Right lobe of liver (tissue), 6 donors: Measurements from ENCODE around the gene RSPH10B. TPM values are rescaled to one million over a fixed set of nuclear protein-coding genes. Genes with fewer than 3 reads are reported as not detected.
"Not testable (repeated sequence)": the region's sequence is repeated elsewhere in the genome, so short reads cannot be mapped to it uniquely, and the experiment has no call there.

ENCODE experiments used
- ATAC-seq, 4 donors: fragments of 200-7000 bp; cut with Tn5 transposase; one replicate each; pipeline ENCODE4 v1.9.1; 2020; ENCODE audit warnings: mild to moderate bottlenecking in 4 of 4, moderate library complexity in 4 of 4
- DNase-seq, 3 donors: peaks; one replicate each; pipeline ENCODE4 v3.0.0-alpha.2; 2020
- H3K27ac ChIP-seq, 3 donors: fragments of 200-600 bp; one replicate each; pipeline ENCODE4 v1.8.0; 2022
- H3K27me3 ChIP-seq, 2 donors: fragments of 200-600 bp; one replicate each; pipeline ENCODE4 v1.8.0; 2022
- H3K36me3 ChIP-seq, 4 donors: fragments of 200-600 bp; sonication (generic) in 1 of 4; one replicate each; pipeline versions ENCODE4 v1.5.1 to v1.8.0; 2017 to 2022; ENCODE audit warnings: control low read depth in 1 of 4
- H3K4me1 ChIP-seq, 4 donors: fragments of 200-600 bp; sonication (generic) in 1 of 4; one replicate each; pipeline versions ENCODE4 v1.5.1 to v1.8.0; 2017 to 2022; ENCODE audit warnings: control low read depth in 1 of 4
- H3K4me3 ChIP-seq, 3 donors: fragments of 200-600 bp; one replicate each; pipeline ENCODE4 v1.8.0; 2022
- H3K9me3 ChIP-seq, 4 donors: fragments of 200-600 bp; sonication (generic) in 1 of 4; one replicate each; pipeline versions ENCODE4 v1.5.1 to v1.8.0; 2017 to 2022; ENCODE audit warnings: control low read depth in 1 of 4
- POLR2A ChIP-seq: fragments of 450-650 bp; IDR thresholded peaks from one replicate; pipeline ENCODE4 v1.6.1; 2017; ENCODE audit warnings: antibody characterized with exemption, mild to moderate bottlenecking
- WGBS: methylation state at CpG from one replicate; pipeline ENCODE4 v1.1.6; 2018; ENCODE audit warnings: low coverage, low lambda C conversion rate; ENCODE audit not compliant: insufficient coverage; ENCODE audit errors: missing lambda C conversion rate; 5-methylcytosine and 5-hydroxymethylcytosine counted together
- intact Hi-C, 2 donors: fragments of 100-400 bp; cut with DNase I; formaldehyde crosslinking; loops; one replicate each; pipeline versions ENCODE4 v1.11.2 to v1.14.1; 2022
- total RNA-seq, 6 experiments: library from RNA; depleted of rRNA in 2 of 6; stranded (reverse); fragments of >200 nt in 2 of 6; fragmentation: NEBNext Ultra II Directional in 3 of 6; extraction: Animal tissue kit (Norgen Biotek cat#: 25700) in 3 of 6; gene quantifications; one replicate each; pipeline versions ENCODE4 v1.1.0 to v1.2.4, GENCODE V29; 2016 to 2023
- TF ChIP-seq, protein P1 (sequence below), 4 donors: fragments of 200-600 bp in 3 of 4; fragments of 450-650 bp in 1 of 4; IDR thresholded peaks; one replicate each; pipeline versions ENCODE4 v1.5.1 to v1.8.0; 2016 to 2022; ENCODE audit warnings: antibody characterized with exemption in 4 of 4, mild to moderate bottlenecking in 2 of 4
- donor health status: DM: no; HTN: yes; CAD: no.
- donor health status: DM: no; HTN: no; CAD: no.
- donor health status: DM: no; HTN: no; CAD: no.
- donor health status: DM: no; HTN: yes; CAD: no.
- donor health status: DM: no; HTN: yes; CAD: no.

The RSPH10B gene
- total RNA-seq, 6 experiments from 2014 or later, result 0.19 to 0.92 (median 0.47) TPM; not detected in 3

DNA sequence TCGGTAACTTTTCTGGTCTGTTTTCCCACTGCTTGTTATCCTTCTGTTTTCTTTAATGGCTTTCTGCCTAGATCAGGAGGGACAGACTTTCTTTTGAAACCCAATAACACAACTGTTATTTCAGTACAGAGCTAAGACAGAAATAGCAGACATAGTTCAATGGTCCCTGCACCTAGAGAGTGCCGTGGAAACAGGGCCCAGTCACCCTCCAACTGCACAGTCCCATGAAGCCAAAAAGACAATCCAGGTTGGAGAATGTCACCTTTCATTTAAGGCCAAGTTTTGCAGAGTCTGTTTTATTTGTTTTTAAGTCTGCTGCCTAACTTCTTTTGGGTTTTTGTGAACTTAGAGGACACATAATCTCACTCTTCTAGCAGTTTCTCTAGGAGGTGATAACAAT is 41.1 kb upstream of the RSPH10B start:
- no peaks in the 10 kb centered on the region for H3K27me3 ChIP-seq
- WGBS, result 19% methylated on average over 2 of the region's 2 CpGs
- intact Hi-C loops, result no loop called here
- ATAC-seq (no peak), DNase-seq (peak in 1 of 3 donors; percentile 22)
- TF ChIP-seq POLR2A, result no peak
- TF ChIP-seq, protein P1, sequence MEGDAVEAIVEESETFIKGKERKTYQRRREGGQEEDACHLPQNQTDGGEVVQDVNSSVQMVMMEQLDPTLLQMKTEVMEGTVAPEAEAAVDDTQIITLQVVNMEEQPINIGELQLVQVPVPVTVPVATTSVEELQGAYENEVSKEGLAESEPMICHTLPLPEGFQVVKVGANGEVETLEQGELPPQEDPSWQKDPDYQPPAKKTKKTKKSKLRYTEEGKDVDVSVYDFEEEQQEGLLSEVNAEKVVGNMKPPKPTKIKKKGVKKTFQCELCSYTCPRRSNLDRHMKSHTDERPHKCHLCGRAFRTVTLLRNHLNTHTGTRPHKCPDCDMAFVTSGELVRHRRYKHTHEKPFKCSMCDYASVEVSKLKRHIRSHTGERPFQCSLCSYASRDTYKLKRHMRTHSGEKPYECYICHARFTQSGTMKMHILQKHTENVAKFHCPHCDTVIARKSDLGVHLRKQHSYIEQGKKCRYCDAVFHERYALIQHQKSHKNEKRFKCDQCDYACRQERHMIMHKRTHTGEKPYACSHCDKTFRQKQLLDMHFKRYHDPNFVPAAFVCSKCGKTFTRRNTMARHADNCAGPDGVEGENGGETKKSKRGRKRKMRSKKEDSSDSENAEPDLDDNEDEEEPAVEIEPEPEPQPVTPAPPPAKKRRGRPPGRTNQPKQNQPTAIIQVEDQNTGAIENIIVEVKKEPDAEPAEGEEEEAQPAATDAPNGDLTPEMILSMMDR (IDR thresholded peaks at IDR 0.05), result no peak
- H3K4me1 ChIP-seq, result peaks cover 0 to 52% (median 12%) of the 10 kb centered on the region in 4 donors
- no peaks in the 10 kb centered on the region for H3K9me3 ChIP-seq
- no peak overlapping the region for H3K4me3 ChIP-seq
- peaks cover 0 to 5% (median under 1%) of the 10 kb centered on the region in 4 donors for H3K36me3 ChIP-seq
- peak overlapping the region in 2 of 3 donors; percentile 75 to 95 for H3K27ac ChIP-seq

DNA sequence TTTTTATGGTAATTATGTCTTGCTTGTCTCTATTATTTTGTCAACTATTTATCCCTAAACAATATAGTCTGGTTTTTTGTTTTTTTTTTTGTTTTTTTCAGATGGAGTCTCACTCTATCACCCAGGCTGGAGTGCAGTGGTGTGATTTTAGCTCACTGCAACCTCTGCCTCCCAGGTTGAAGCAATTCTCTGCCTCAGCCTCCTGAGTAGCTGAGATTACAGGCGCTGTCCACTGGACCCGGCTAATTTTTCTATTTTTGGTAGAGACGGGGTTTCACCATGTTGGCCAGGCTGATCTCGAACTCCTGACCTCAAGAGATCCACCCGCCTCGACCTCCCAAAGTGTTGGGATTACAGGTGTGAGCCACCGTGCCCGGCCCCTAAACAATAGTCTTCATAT is 39.9 kb upstream of the RSPH10B start:
- H3K36me3 ChIP-seq, H3K4me3 ChIP-seq, ATAC-seq, intact Hi-C loops, H3K9me3 ChIP-seq, H3K27me3 ChIP-seq: not testable (repeated sequence)
- peak in 1 of 3 donors; percentile 33 for DNase-seq
- 80% methylated on average over 7 of the region's 8 CpGs for WGBS
- Histone ChIP-seq H3K4me1 (peaks cover 0 to 46% (median 7%) of the 10 kb centered on the region in 4 donors), H3K27ac (peak overlapping the region in 1 of 3 donors; percentile 95)

DNA sequence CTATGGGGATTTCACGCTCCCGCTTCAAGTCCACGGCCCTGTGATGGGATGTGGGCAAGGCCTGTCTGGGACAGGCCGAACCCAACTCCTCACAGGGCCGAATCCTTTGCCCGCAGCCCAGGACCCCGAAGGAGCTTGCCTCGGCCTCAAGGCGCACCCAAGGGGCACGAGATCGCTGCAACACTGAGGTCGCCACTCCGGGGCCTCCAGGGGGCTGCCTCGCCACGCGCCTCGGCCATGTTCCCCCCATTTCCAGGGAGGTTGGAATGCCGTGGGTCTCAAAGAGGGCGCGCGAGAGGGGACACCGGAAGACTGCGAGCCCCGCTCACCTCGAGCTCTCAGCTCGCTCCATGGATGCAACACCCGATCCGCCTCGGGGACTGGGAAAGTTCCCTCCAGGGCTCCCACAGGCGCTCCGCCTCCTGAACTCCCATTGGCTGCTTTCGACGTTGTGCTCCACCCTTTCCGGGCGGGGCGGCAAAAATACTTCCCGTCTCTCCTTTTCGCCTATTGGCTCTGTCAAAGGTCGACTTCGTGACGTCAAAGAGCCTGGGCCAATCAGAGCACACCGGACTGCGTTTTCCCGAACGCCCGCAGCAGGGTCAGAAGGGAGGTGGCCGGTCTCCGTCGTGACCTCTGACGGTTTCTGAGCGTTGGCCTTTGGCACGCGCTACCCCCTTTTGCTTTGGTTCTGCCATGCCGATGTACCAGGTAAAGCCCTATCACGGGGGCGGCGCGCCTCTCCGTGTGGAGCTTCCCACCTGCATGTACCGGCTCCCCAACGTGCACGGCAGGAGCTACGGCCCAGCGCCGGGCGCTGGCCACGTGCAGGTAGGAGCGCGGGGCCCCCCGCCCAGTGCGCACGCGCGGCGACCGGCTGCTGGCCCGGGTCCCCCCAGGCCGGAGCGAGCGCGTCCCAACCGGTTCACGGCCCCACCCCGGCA is 38.5 kb upstream of the RSPH10B start, which contains the start of the genes AIMP2 and PMS2:
Gene AIMP2, plus strand, starts transcription at position 605 of the 944 bp plus-strand sequence. Its CDS starts 92 bp downstream, at position 697.
Gene PMS2, minus strand, starts transcription at position 382 of the 944 bp plus-strand sequence. Its CDS starts 30 bp downstream, at position 352.
- DNase-seq (peak; percentile 98 to 99 (median 98)), ATAC-seq (peak; percentile 88 to 95 (median 92))
- H3K9me3 ChIP-seq, result no peaks in the 10 kb centered on the region
- peak within 1 kb of the TSS; percentile 67 to 78 (median 76) for H3K4me3 ChIP-seq
- H3K27ac ChIP-seq, result peak within 1 kb of the TSS; percentile 77 to 95 (median 89)
- WGBS, result under 1% methylated on average over 22 of the region's 84 CpGs
- H3K4me1 ChIP-seq, result peaks cover 0 to 46% (median 4%) of the 10 kb centered on the region in 4 donors
- no peaks in the 10 kb centered on the region for H3K36me3 ChIP-seq
- H3K27me3 ChIP-seq, result no peaks in the 10 kb centered on the region
- TF ChIP-seq, protein P1 (IDR thresholded peaks at IDR 0.05), result no peak
- TF ChIP-seq POLR2A, result peak; percentile 80
- intact Hi-C loops, result no loop called here

DNA sequence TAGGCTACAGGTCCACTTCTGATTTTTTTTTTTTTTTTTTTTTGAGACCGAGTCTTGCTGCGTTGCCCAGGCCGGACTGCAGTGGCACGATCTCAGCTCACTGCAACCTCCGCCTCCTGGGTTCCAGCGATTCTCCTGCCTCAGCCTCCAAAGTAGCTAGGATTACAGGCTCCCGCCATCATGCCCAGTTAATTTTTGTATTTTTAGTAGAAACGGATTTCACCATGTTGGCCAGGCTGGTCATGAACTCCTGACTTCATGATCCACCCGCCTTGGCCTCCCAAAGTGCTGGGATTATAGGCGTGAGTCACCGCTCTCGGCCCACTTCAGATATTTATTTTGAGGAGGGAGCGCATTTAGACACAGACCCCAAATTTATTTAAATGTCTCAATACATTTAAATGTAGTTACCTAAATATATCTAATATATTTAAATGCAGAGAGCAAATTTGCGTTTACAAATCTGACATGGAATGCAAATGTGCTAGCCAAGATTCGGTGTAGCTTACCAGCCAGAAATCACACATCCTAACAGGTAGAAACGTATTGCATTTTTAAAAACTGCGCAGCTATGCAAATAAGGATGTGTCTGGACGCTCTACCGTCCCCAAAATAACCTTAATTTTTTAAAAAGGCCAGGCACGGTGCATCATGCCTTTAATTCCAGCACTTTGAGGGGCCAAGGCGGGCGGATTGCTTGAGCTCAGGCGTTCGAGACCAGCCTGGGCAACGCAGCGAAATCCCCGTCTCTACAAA is 37.5 kb upstream of the RSPH10B start:
- H3K36me3 ChIP-seq, H3K9me3 ChIP-seq, H3K27me3 ChIP-seq, intact Hi-C loops, ATAC-seq: not testable (repeated sequence)
- Histone ChIP-seq H3K4me1 (peaks cover 0 to 41% (median 4%) of the 10 kb centered on the region in 4 donors), H3K27ac (peak overlapping the region in 2 of 3 donors; percentile 89 to 95), H3K4me3 (peak overlapping the region; percentile 67 to 78 (median 76))
- DNase-seq, result peak in 1 of 3 donors; percentile 17
- WGBS, result 47% methylated on average over 27 of the region's 27 CpGs

DNA sequence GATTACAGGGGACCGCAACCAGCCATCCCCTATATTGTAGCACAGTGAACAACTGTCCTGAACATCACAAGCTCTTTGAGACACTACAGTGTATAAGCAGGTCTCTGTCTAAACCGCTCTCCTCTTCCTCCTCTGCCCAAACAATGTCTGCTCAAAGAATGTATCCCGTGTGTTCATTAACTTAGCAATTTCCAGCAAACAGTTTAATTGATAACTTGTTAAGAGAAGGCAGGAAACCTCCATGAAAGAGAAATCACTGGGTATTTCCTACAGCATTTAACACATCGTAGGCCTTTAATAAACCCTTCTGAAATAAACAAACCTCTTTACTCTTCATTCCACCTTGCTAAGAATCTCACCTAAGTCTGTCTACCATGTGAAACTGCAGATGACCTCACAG is 36.9 kb upstream of the RSPH10B start:
- peaks cover 0 to 35% (median 4%) of the 10 kb centered on the region in 4 donors for H3K4me1 ChIP-seq
- no peak overlapping the region for H3K27ac ChIP-seq
- no peak for DNase-seq
- no peak overlapping the region for H3K4me3 ChIP-seq
- intact Hi-C loops, result no loop called here
- WGBS, result 41% methylated on average over 3 of the region's 4 CpGs
- H3K36me3 ChIP-seq, result peaks cover 0 to 15% (median 0%) of the 10 kb centered on the region in 4 donors
- H3K27me3 ChIP-seq, result no peaks in the 10 kb centered on the region
- ATAC-seq, result no peak
- TF ChIP-seq POLR2A, result no peak
- TF ChIP-seq, protein P1 (IDR thresholded peaks at IDR 0.05), result no peak
- H3K9me3 ChIP-seq, result no peaks in the 10 kb centered on the region
